Measurements from ENCODE around the gene SIGLEC11.

Gene SIGLEC11

GRCh38 chr19:49906879-49907564 lies 54.0 kb downstream of the SIGLEC11 start (continued):
- TF ChIP-seq BCL6B (tag by site-specific recombination; IDR thresholded peaks at IDR 0.05) = no peak

- no peak overlapping the region for H3K27ac ChIP-seq (ENCODE audit: extremely low read depth, low read depth, low read length)
- H3K4me3 ChIP-seq (ENCODE audit: low read depth, low read length) = no peak overlapping the region
- H3K4me1 ChIP-seq (ENCODE audit: control insufficient read depth, insufficient read depth, low read length) = no peaks in the 10 kb centered on the region
- POLR2A ChIA-PET = no interaction called here
- no peaks in the 10 kb centered on the region for H3K9me3 ChIP-seq (ENCODE audit: control insufficient read depth, insufficient read depth, low read depth, low read length)
- TF ChIP-seq ZNF645 (tag by site-specific recombination; IDR thresholded peaks at IDR 0.05) = no peak
- CTCF ChIA-PET = no interaction called here
- peaks cover 12 to 23% of the 10 kb centered on the region in 2 experiments; a peak in 2 of 3 replicates for H3K36me3 ChIP-seq (ENCODE audit: control insufficient read depth in 2 of 2, insufficient read depth in 1 of 2, low read length in 2 of 2)
These were observed 56.8 kb downstream of the SIGLEC11 start for GRCh38 chr19:49904136-49904535.

All from HEK293 (cell line).